PC-3 (cell line): ENCODE data around the gene KIAA1328.

Experiments
- EZH2 ChIP-seq: fragments of 300-600 bp; sonication (generic); IDR thresholded peaks from one replicate; pipeline ENCODE4 v1.6.1; 2017; ENCODE audit warnings: antibody characterized with exemption, mild to moderate bottlenecking, low read length; ENCODE audit not compliant: unreplicated experiment
- TF ChIP-seq, protein P1 (sequence below): fragments of 300-600 bp; sonication (generic); conservative IDR thresholded peaks from 2 replicates; pipeline ENCODE4 v1.5.1; 2017; ENCODE audit warnings: antibody characterized with exemption, low read depth, mild to moderate bottlenecking, low read length

DNA sequence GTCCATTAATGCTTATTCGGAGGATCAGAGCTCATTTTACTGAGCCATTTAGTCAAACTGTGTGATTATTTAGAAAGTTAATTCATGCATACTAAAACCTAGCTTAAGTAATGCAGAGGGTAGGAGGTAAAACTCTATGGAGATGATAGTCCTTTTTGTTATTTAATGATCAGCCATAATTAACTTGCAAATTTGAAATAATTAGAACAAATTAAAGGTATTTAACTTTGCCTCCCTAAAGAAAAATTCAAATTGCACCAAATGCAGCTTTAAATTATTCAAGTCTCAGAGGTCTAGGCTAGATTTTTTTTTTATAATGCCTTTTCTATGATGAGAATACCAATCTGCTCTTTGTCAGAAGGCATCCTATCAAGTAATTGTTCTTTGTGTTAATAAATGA, 310.9 kb downstream of the KIAA1328 start:
- no peak for TF ChIP-seq EZH2
- TF ChIP-seq, protein P1, sequence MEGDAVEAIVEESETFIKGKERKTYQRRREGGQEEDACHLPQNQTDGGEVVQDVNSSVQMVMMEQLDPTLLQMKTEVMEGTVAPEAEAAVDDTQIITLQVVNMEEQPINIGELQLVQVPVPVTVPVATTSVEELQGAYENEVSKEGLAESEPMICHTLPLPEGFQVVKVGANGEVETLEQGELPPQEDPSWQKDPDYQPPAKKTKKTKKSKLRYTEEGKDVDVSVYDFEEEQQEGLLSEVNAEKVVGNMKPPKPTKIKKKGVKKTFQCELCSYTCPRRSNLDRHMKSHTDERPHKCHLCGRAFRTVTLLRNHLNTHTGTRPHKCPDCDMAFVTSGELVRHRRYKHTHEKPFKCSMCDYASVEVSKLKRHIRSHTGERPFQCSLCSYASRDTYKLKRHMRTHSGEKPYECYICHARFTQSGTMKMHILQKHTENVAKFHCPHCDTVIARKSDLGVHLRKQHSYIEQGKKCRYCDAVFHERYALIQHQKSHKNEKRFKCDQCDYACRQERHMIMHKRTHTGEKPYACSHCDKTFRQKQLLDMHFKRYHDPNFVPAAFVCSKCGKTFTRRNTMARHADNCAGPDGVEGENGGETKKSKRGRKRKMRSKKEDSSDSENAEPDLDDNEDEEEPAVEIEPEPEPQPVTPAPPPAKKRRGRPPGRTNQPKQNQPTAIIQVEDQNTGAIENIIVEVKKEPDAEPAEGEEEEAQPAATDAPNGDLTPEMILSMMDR: no peak
